ENCODE results near the gene TAS2R46.

TAS2R46 gene

GRCh38 chr12:11022520-11022919 is 39.6 kb downstream of the TAS2R46 start, which contains the start of gene TAS2R19:
Gene TAS2R19, minus strand, starts transcription at chr12:11022620. Its CDS starts 49 bp downstream, at chr12:11022571.
- ChIA-PET POLR2A (no interaction called here), CTCF (no interaction called here)
- no peak for TF ChIP-seq PKNOX1 (IDR thresholded peaks at IDR 0.05)
- no peak for TF ChIP-seq BHLHE40 (IDR thresholded peaks at IDR 0.05; ENCODE audit: borderline replicate concordance)
- TF ChIP-seq CTBP1 (IDR thresholded peaks at IDR 0.05; ENCODE audit: borderline replicate concordance), result no peak
- TF ChIP-seq NFRKB (IDR thresholded peaks at IDR 0.05), result no peak
- TF ChIP-seq L3MBTL2 (conservative IDR thresholded peaks at IDR 0.05), result no peak
- no peak for TF ChIP-seq LEF1 (IDR thresholded peaks at IDR 0.05; ENCODE audit: borderline replicate concordance)
- TF ChIP-seq SP1 (IDR thresholded peaks at IDR 0.05), result no peak
- no peak for TF ChIP-seq ARNT (IDR thresholded peaks at IDR 0.05)
- no peak for TF ChIP-seq SUZ12 (IDR thresholded peaks at IDR 0.05)
- no peak for TF ChIP-seq ELF4 (IDR thresholded peaks at IDR 0.05)
- no peak for TF ChIP-seq HDGF (IDR thresholded peaks at IDR 0.05; ENCODE audit: borderline replicate concordance)
- no peak for TF ChIP-seq FOXM1 (IDR thresholded peaks at IDR 0.05; ENCODE audit: borderline replicate concordance)
- no peak for TF ChIP-seq FOXA1 (IDR thresholded peaks at IDR 0.05)
- TF ChIP-seq TARDBP (IDR thresholded peaks at IDR 0.05), result no peak
- TF ChIP-seq FOXK2 (IDR thresholded peaks at IDR 0.05), result no peak
- TF ChIP-seq ZNF384 (IDR thresholded peaks at IDR 0.05), result no peak
- no peak for DNase-seq (ENCODE audit: extremely low spot score)

- ChIA-PET POLR2A (no interaction called here), CTCF (no interaction called here)
- no peak for TF ChIP-seq FOXK2 (IDR thresholded peaks at IDR 0.05)
- TF ChIP-seq SP1 (IDR thresholded peaks at IDR 0.05), result no peak
- DNase-seq (ENCODE audit: extremely low spot score), result no peak
These were observed 45.2 kb downstream of the TAS2R46 start for GRCh38 chr12:11016937-11017336.

GRCh38 chr12:11015775-11016430 is 46.2 kb downstream of the TAS2R46 start:
- no peak for TF ChIP-seq TARDBP (IDR thresholded peaks at IDR 0.05)
- no peak for TF ChIP-seq FOXM1 (IDR thresholded peaks at IDR 0.05; ENCODE audit: borderline replicate concordance)
- TF ChIP-seq ZNF384 (IDR thresholded peaks at IDR 0.05), result no peak
- TF ChIP-seq NFRKB (IDR thresholded peaks at IDR 0.05), result no peak
- TF ChIP-seq ARNT (IDR thresholded peaks at IDR 0.05), result no peak
- no peak for TF ChIP-seq LEF1 (IDR thresholded peaks at IDR 0.05; ENCODE audit: borderline replicate concordance)
- no peak for TF ChIP-seq SUZ12 (IDR thresholded peaks at IDR 0.05)
- TF ChIP-seq SP1 (IDR thresholded peaks at IDR 0.05), result no peak
- no peak for TF ChIP-seq HDGF (IDR thresholded peaks at IDR 0.05; ENCODE audit: borderline replicate concordance)
- no peak for TF ChIP-seq FOXA1 (IDR thresholded peaks at IDR 0.05)
- no peak for TF ChIP-seq PKNOX1 (IDR thresholded peaks at IDR 0.05)
- TF ChIP-seq L3MBTL2 (conservative IDR thresholded peaks at IDR 0.05), result no peak
- POLR2A ChIA-PET, result interaction anchor here (0.6 kb wide), 1 partner anchor 56 kb away, joined by 4 read pairs; no protein-coding TSS in a partner anchor
- DNase-seq (ENCODE audit: extremely low spot score), result no peak
- CTCF ChIA-PET, result no interaction called here

GRCh38 chr12:11014234-11014633 is 47.9 kb downstream of the TAS2R46 start:
- TF ChIP-seq SP1 (IDR thresholded peaks at IDR 0.05) (no peak), FOXK2 (IDR thresholded peaks at IDR 0.05) (no peak), ELF4 (IDR thresholded peaks at IDR 0.05) (no peak), L3MBTL2 (conservative IDR thresholded peaks at IDR 0.05) (no peak)
- POLR2A ChIA-PET, result no interaction called here
- CTCF ChIA-PET, result no interaction called here
- DNase-seq (ENCODE audit: extremely low spot score), result no peak

Measured in HEK293T (cell line).